Head of caudate nucleus (tissue), 42 donors: ENCODE measurements around the gene PDHA1.

Experiments
- DNase-seq, 42 donors: peaks; one replicate each; pipeline versions ENCODE4 v3.0.0 to v3.0.0-alpha.2; 2020 to 2021; ENCODE audit warnings: mixed read lengths in 7 of 42
- intact Hi-C: fragments of 100-400 bp; cut with DNase I; formaldehyde crosslinking; loops from one replicate; pipeline ENCODE4 v1.15.0; 2022

Gene PDHA1

GRCh38 chrX:19372547-19373331 is 29.0 kb downstream of the PDHA1 start:
- DNase-seq, result peak in 23 of 42 donors; percentile 1 to 46 (median 12)

DNA sequence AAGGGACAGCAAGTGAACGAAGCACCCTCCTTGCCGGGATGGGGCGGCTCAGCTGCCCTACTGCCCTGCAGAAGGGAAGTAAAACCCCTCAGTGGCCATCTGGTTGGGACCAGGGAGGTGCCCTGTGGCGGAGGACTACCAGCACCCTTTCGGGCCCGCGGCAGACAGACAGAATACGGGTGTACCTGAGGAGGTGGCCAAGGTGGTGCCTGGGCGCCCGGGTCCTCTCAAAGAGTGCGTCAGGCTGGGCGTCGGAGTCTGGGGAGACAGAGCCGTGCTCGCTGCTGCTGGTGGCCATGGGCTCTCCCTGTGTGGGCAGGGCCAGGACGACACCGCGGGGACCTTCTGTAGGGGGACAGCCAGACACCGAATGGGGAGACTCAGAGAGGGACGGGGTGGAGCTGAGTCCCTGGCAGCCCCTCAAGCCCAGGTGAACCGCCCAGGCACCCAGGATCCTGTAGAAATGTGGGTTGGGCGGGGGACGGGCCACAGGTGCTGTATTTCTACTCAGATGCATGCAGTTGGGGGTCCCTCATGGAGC is 29.7 kb downstream of the PDHA1 start:
- peak in 3 of 42 donors; percentile 4 to 34 (median 24) for DNase-seq
- intact Hi-C loops, result loop anchor here (10.0 kb wide), 2 partner anchors 171 to 511 kb away; partner anchors contain the start of gene SH3KBP1

More at GRCh38 chrX:19372547-19373331, 29.0 kb downstream of the PDHA1 start:
- intact Hi-C loops, result loop anchor here (10.0 kb wide), 2 partner anchors 172 to 512 kb away; partner anchors contain the start of gene SH3KBP1

DNA sequence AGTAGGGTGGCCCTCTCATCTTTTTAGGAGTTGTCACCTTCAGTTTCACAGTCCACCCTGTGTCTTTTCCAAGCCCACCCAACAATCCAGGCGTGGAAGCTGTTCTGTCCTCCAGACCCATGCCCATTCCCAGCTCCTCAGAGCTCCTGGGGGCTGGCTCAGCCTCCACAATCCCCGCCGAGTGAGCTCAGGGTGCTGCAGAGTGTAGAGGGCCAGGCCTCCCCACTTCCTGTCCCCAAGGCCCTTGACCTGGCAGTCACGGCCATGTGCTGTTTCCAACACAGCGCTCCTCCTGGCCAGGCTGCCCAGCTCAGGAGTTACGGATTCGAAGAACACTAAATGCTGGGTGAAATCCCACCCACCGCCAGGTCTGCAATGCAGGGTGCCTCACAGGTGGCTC is 31.8 kb downstream of the PDHA1 start:
- no peak for DNase-seq
- intact Hi-C loops, result loop anchor here (10.0 kb wide), 2 partner anchors 169 to 509 kb away; partner anchors contain the start of gene SH3KBP1

GRCh38 chrX:19377799-19378198 is 34.1 kb downstream of the PDHA1 start:
- intact Hi-C loops, result loop anchor here (10.0 kb wide), 2 partner anchors 167 to 507 kb away; partner anchors contain the start of gene SH3KBP1

DNA sequence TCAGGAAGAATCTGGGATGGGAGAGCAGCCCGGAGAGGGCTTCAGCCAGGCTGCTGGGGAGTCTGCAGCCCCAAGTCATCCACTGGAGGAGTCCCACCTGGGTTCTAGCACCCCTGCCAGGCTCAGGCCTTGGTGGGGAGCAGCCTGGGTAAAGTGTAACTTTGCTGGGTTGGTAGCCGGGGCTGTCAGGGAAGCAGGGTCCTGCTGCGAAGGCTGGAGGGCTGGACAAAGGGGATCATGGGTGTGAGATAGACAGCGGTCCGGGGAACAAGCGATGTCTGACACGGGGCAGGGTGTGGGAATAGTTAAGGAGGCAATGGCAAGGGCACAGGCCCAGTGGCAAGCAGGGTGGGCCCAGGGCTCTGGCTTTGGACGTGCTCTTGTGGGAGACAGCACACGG is 37.6 kb downstream of the PDHA1 start:
- intact Hi-C loops, result no loop called here
- no peak for DNase-seq

More at GRCh38 chrX:19377799-19378198, 34.1 kb downstream of the PDHA1 start:
- DNase-seq, result no peak

DNA sequence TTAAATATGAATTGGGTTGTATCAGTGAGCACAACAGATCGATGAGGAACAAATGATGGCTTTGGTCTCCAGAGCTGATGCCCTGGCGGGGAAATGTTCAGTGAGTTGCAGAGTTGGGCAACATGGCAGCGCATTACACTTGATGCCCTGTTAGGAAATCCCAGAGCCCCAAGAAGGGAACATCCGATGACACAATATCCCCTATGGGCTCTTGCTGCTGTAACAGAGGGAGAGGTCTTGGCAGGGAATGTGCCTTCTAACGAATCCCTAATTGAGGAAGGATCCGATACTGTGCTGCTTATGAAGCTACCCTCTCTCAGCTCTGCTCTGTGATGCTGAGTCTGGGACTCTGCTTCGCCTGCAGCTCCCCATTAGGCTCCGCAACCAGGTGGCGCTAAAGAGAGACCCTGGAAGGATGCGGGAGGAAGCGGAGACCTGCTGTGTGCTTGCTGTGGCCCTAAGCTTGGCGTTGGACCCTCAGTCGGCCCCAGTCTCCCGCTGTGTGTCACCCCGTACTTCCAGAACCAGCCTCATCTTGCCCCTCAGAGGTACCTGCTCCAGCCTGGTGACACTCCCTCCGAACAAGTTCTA is 38.9 kb downstream of the PDHA1 start:
- intact Hi-C loops, result no loop called here

DNA sequence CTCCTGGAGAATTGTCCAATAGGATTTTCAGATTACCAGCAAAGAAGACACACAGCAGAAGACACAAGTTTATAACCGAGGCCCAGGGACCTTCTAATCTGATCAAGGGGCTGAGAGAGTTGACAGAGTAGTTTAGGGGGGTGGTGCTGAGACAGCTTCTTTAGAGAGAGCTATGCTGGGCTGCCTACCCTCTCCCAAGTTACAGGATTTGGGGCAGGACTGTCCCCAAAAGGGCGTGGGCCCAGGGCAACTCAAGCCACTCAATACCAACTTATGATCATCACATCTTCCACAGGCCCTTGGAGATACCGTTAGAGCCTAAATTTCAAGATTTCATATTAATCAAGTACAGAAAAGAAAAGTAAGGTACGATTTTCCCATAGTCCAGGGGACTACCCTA is 43.0 kb downstream of the PDHA1 start:
- no peak for DNase-seq
- intact Hi-C loops, result no loop called here

More for the DNA sequence above, 38.9 kb downstream of the PDHA1 start:
- peak in 41 of 42 donors; percentile 21 to 80 (median 49) for DNase-seq

DNA sequence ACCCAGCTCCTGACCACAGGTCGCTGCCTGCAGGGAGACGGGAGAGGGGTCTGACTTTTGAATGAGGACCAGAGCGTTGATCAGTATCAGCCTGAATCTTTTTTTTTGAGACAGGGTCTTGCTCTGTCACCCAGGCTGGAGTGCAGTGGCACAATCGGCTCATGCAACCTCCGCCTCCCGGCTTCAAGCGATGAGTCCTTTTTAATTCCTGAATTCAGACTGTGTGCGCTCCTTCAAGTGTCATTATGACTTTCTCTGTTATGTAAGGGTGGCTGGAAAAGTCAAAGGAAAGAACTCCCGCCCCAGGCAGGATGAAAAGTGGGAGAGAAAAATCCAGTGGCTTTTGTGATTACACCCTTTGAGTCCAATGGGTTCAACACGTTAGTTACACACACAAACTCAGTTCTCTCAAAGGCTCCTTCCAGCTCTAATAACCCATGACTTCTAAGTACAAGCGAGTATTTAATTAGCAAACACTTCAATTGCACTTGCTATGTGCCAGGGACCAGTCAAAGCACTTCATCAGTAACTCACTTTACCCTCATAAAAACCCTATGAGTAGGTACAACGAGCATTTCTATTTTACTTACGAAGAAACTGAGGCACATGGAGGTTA is 44.4 kb downstream of the PDHA1 start:
- intact Hi-C loops, result no loop called here
- DNase-seq, result no peak

- intact Hi-C loops, result no loop called here
- no peak for DNase-seq
Observed at GRCh38 chrX:19388741-19389140, 45.0 kb downstream of the PDHA1 start.

DNA sequence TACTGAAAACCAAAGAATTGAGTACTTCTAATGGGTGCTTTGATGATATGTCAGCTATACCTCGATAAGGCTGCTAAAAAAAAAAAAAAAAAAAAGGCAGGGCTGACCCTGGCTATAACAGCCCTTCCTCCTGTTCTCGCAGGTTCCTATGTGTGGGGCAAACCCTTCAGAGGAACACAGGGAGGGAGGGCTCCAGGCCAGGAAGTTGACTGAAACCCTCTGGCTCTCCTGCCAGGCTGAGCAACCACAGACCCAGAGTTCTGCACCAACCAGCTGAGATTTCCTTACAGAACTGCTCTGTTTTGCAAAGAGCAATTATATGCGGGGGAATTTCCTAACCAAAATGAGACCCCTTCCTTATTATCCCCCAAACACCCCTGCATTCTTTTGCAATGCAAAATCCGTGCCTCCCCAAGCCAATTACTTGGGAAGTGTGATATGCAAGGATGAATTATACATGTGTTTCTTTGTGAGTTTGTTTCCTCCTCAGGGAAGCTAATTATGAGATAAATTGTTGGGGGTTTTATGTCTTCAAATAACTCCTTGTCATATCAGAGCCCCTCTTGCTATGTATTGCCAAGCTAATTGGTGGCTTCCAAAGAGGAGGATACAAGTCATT is 45.6 kb downstream of the PDHA1 start:
- intact Hi-C loops, result no loop called here
- no peak for DNase-seq

- no peak for DNase-seq
- intact Hi-C loops, result no loop called here
Observed at GRCh38 chrX:19392078-19392477, 48.4 kb downstream of the PDHA1 start.

- intact Hi-C loops, result no loop called here
- no peak for DNase-seq
Observed at GRCh38 chrX:19392703-19393102, 49.0 kb downstream of the PDHA1 start.

GRCh38 chrX:19403696-19404095 is 60.0 kb downstream of the PDHA1 start:
- intact Hi-C loops, result no loop called here
- DNase-seq, result no peak

DNA sequence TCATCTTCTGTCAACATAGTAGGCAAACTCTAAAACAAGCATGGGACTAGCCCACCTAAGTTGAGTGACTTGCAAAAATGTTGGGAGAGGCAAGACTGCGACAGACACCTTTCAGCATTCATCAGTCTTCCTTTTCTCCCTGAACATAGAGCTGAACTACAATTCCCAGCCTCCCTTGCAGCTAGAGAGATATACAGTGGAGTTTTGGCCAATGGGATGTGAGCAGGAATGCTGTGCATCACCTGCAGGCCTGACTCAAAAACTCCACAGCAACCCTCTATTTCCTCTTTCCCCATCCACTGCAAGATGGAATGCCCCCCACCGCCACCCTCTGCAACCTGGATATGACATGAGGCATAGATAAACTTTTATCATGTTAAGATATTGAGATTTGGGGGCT is 66.5 kb downstream of the PDHA1 start:
- intact Hi-C loops, result no loop called here

More for the DNA sequence above, 66.5 kb downstream of the PDHA1 start:
- no peak for DNase-seq
